Muscle layer of colon (tissue), 2 donors: ENCODE results near the gene BMP7.

Source experiments
- H3K27ac ChIP-seq: one replicate; pipeline ENCODE4 v1.7.0; 2013; ENCODE audit warnings: low read depth, mild to moderate bottlenecking, low read length, moderate library complexity
- H3K27me3 ChIP-seq, 2 donors: one replicate each; pipeline ENCODE4 v1.7.0; 2013; ENCODE audit warnings: low read length in 2 of 2, mild to moderate bottlenecking in 2 of 2; ENCODE audit not compliant: insufficient read depth in 2 of 2, control insufficient read depth in 1 of 2
- H3K36me3 ChIP-seq: one replicate; pipeline ENCODE4 v1.7.0; 2013; ENCODE audit warnings: mild to moderate bottlenecking, low read length; ENCODE audit not compliant: insufficient read depth
- H3K4me1 ChIP-seq: one replicate; pipeline ENCODE4 v1.7.0; 2013; ENCODE audit warnings: mild to moderate bottlenecking, low read length; ENCODE audit not compliant: insufficient read depth
- H3K4me3 ChIP-seq, 2 donors: one replicate each; pipeline ENCODE4 v1.7.0; 2013; ENCODE audit warnings: low read length in 2 of 2, low read depth in 1 of 2, mild to moderate bottlenecking in 1 of 2, moderate library complexity in 1 of 2
- H3K9ac ChIP-seq: one replicate; pipeline ENCODE4 v1.7.0; 2013; ENCODE audit warnings: low read length
- H3K9me3 ChIP-seq: one replicate; pipeline ENCODE4 v1.7.0; 2013; ENCODE audit warnings: mild to moderate bottlenecking, low read length
- donor health status: abdominal sarcoma.
- donor health status: Adenocarcinoma of cecum.

Gene BMP7

DNA sequence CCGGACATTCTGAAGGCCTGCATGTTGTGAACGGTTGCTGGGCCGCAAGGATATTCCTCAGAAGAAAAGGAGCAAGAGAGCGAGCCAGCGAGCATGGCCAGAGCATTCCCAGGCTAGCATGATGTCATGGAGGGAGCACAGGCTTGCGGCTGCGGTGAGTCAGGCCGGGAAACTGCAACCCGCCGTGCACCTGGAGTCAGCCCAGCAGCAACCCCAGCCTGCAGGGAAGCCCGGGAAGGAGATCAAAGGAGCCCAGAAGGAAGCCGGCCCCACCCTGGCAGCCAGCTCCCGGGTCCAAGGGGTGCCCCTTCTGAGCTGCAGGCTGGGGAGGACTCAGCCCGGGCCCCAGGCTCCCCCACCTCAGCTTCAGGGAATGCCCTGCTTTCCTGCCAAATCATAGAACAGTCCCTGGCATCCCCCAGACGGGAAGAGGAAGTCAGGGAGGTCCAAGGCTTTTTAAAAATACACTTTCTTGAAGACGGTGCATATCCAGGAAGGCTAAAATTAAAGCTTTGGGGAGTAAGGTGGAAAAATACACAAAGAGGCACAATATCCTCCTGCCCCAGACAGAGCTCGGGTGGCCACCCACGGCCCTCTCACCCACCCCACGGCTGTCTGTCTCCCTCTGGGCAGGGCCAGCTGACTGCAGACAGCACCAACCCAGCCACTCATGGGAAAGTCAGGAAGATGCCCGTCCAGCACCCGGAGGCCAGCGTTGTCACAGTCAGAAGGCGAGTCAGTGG is 53.7 kb downstream of the BMP7 start:
- peaks cover 15% of the 10 kb centered on the region for H3K4me1 ChIP-seq
- no peaks in the 10 kb centered on the region for H3K27me3 ChIP-seq
- no peak overlapping the region for H3K9ac ChIP-seq
- no peak overlapping the region for H3K27ac ChIP-seq
- H3K36me3 ChIP-seq = no peaks in the 10 kb centered on the region
- H3K4me3 ChIP-seq = no peak overlapping the region
- H3K9me3 ChIP-seq = no peaks in the 10 kb centered on the region

GRCh38 chr20:57211908-57212533 is 54.4 kb downstream of the BMP7 start:
- no peaks in the 10 kb centered on the region for H3K36me3 ChIP-seq
- H3K9me3 ChIP-seq = no peaks in the 10 kb centered on the region
- H3K27ac ChIP-seq = no peak overlapping the region
- peaks cover 15% of the 10 kb centered on the region for H3K4me1 ChIP-seq
- no peak overlapping the region for H3K9ac ChIP-seq
- H3K4me3 ChIP-seq = no peak overlapping the region
- H3K27me3 ChIP-seq = no peaks in the 10 kb centered on the region

DNA sequence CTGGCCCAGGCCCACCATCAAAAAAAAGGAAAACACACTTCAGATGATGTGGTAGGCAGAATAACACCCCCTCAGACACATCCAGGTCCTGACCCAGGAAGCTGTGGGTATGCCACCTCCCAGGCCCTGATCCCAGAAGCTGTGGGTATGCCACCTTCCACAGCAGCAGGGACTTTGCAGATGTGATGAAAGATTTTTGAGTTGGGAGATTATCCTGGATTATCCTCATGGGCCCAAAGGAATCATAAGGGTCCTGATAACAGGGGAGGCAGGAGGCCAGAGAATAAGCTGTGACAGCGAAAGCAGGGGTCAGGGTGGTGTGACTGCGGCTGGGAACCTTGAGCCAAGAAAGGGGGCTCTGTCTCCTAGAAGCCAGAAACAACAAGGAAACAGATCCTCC is 55.0 kb downstream of the BMP7 start:
- Histone ChIP-seq H3K9me3 (no peaks in the 10 kb centered on the region), H3K27ac (no peak overlapping the region), H3K36me3 (no peaks in the 10 kb centered on the region), H3K4me3 (no peak overlapping the region), H3K4me1 (peaks cover 15% of the 10 kb centered on the region), H3K9ac (no peak overlapping the region), H3K27me3 (no peaks in the 10 kb centered on the region)

GRCh38 chr20:57210911-57211280 is 55.5 kb downstream of the BMP7 start:
- no peaks in the 10 kb centered on the region for H3K36me3 ChIP-seq
- no peak overlapping the region for H3K9ac ChIP-seq
- no peak overlapping the region for H3K4me3 ChIP-seq
- H3K4me1 ChIP-seq = peaks cover 15% of the 10 kb centered on the region
- H3K9me3 ChIP-seq = no peaks in the 10 kb centered on the region
- H3K27ac ChIP-seq = no peak overlapping the region
- no peaks in the 10 kb centered on the region for H3K27me3 ChIP-seq

DNA sequence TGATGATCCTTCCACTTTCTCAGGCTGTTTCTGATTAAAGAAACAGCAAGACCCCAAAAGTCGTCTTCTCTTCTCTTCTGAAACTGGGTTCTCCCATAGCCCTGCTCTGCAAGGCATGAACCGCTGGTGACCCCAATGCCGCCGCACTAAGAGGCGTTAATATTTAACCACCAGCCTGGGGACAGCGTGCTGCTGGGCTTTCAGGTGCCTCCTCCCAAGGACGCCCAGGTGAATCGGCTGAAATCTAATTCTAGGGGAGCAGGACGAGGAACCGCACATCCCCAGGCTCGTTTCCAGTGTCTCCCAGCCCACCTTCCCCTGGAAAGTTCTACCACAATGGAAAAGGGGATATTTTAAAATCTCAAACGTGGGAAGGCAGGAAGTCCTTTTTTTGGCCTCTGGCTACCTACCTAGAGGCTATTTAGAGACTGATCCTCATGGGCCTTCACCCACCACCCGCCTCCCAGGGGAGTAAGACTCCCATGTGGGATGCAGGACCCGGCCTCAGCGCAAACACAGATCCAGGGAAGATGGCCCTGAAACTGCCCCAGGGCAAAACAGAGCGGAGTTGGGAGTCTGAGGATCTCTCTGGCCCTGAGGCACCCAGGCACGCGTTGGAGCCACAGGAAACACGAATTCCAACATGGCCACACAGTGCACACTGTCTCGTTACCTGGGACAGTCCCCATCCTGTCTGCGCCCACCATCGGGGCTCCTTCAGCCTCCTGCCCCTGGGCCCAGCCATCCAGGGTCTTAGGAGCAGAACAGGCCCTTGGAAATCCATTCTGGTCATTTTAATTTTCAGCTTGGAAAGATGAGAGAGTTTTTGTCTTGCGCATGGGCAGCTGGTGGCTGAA is 56.2 kb downstream of the BMP7 start:
- H3K9me3 ChIP-seq = no peaks in the 10 kb centered on the region
- H3K27me3 ChIP-seq = no peaks in the 10 kb centered on the region
- H3K4me3 ChIP-seq = no peak overlapping the region
- no peak overlapping the region for H3K27ac ChIP-seq
- no peaks in the 10 kb centered on the region for H3K36me3 ChIP-seq
- H3K4me1 ChIP-seq = peaks cover 15% of the 10 kb centered on the region
- H3K9ac ChIP-seq = no peak overlapping the region

GRCh38 chr20:57209413-57209812 is 57.0 kb downstream of the BMP7 start:
- H3K27ac ChIP-seq = no peak overlapping the region
- no peak overlapping the region for H3K9ac ChIP-seq
- peaks cover 15% of the 10 kb centered on the region for H3K4me1 ChIP-seq
- no peaks in the 10 kb centered on the region for H3K9me3 ChIP-seq
- H3K4me3 ChIP-seq = no peak overlapping the region
- no peaks in the 10 kb centered on the region for H3K36me3 ChIP-seq
- no peaks in the 10 kb centered on the region for H3K27me3 ChIP-seq

- Histone ChIP-seq H3K4me3 (no peak overlapping the region), H3K27me3 (no peaks in the 10 kb centered on the region), H3K27ac (no peak overlapping the region), H3K36me3 (no peaks in the 10 kb centered on the region), H3K4me1 (peaks cover 14% of the 10 kb centered on the region), H3K9ac (no peak overlapping the region), H3K9me3 (no peaks in the 10 kb centered on the region)
Observed at GRCh38 chr20:57208198-57208597, 58.2 kb downstream of the BMP7 start.

GRCh38 chr20:57207251-57207650 is 59.2 kb downstream of the BMP7 start:
- Histone ChIP-seq H3K27me3 (no peaks in the 10 kb centered on the region), H3K4me3 (no peak overlapping the region), H3K9ac (no peak overlapping the region), H3K9me3 (no peaks in the 10 kb centered on the region), H3K4me1 (peaks cover 6% of the 10 kb centered on the region), H3K27ac (no peak overlapping the region), H3K36me3 (no peaks in the 10 kb centered on the region)

DNA sequence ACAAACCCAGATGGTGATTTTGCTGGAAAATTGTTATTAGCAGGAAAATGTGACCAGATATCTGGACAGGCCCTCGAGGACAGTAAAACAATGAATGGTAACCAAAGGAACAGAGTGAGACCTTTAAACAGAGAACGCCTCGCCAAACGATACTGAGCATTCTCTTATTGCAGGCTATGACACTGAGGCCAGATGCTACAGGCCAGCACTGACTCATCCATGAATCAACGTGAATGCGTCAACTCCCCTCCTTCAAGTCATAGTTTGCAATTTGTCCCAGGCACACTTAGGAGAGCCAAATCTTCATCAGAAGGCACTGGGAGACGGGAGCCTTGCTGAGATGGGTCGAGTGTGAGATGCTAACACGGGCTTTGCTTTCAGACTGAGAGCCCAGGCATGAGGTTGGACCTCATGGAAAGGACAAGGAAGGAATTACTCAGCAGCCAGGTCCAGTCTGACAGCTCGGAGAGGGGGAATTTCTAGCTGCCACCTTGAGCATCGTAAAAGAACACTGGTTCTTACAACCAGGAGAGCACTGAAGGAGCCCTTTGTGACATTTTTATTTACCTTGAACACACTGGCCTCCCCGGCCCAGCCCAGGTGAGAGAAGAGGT is 60.7 kb downstream of the BMP7 start:
- Histone ChIP-seq H3K36me3 (no peaks in the 10 kb centered on the region), H3K9ac (no peak overlapping the region), H3K9me3 (no peaks in the 10 kb centered on the region), H3K27ac (no peak overlapping the region), H3K4me3 (no peak overlapping the region), H3K27me3 (no peaks in the 10 kb centered on the region), H3K4me1 (no peaks in the 10 kb centered on the region)

DNA sequence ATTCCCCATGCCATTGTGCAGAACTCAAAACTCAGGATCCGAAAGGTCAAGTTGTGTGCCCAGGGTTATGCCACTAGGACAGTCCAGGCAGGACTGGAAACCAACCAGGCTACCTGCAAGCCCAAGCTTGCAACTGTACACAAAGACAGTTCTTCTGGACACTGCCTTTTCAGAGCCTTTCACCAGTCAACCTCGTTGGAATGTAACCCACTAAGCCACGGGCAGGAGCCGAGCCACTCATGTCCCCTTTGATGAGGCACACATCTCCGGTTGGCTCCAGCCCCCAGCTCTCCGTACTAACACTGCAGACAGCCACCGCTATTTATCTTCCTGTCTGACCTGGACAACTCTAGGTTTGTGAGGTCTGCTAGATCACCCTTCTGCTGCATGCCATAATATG is 62.5 kb downstream of the BMP7 start:
- H3K9me3 ChIP-seq = no peaks in the 10 kb centered on the region
- H3K27me3 ChIP-seq = peaks cover 0 to 5% of the 10 kb centered on the region in 2 donors
- no peak overlapping the region for H3K4me3 ChIP-seq
- H3K9ac ChIP-seq = no peak overlapping the region
- no peaks in the 10 kb centered on the region for H3K4me1 ChIP-seq
- no peaks in the 10 kb centered on the region for H3K36me3 ChIP-seq
- H3K27ac ChIP-seq = no peak overlapping the region

- H3K36me3 ChIP-seq = no peaks in the 10 kb centered on the region
- H3K9ac ChIP-seq = no peak overlapping the region
- no peak overlapping the region for H3K4me3 ChIP-seq
Observed at GRCh38 chr20:57203204-57203603, 63.2 kb downstream of the BMP7 start.

More at GRCh38 chr20:57203204-57203603, 63.2 kb downstream of the BMP7 start:
- no peak overlapping the region for H3K27ac ChIP-seq
- H3K9me3 ChIP-seq = no peaks in the 10 kb centered on the region
- H3K4me1 ChIP-seq = no peaks in the 10 kb centered on the region
- H3K27me3 ChIP-seq = peaks cover 0 to 9% of the 10 kb centered on the region in 2 donors
